ENCODE data around the gene SLC26A11. TPM values are rescaled to one million over a fixed set of nuclear protein-coding genes. Genes with fewer than 3 reads are reported as not detected.

The SLC26A11 gene
- total and polyA plus RNA-seq, 4 donors, result 19.2 to 61.7 (median 34.1) TPM

GRCh38 chr17:80204626-80205468 is 15.4 kb upstream of the SLC26A11 start:
- Histone ChIP-seq H3K9me3 (ENCODE audit: control insufficient read depth, insufficient read depth, low read length) (no peaks in the 10 kb centered on the region), H3K36me3 (ENCODE audit: control insufficient read depth, insufficient read depth, low read length) (peaks cover 54% of the 10 kb centered on the region), H3K27me3 (ENCODE audit: control insufficient read depth, insufficient read depth, low read length) (no peaks in the 10 kb centered on the region), H3K27ac (ENCODE audit: low read depth, low read length) (no peak overlapping the region), H3K4me3 (ENCODE audit: low read depth, low read length) (no peak overlapping the region), H3K4me1 (ENCODE audit: control insufficient read depth, insufficient read depth, low read length) (no peaks in the 10 kb centered on the region)
- 77% methylated on average over 13 of the region's 19 CpGs for WGBS (ENCODE audit: insufficient coverage)
- no peak for DNase-seq (ENCODE audit: low read depth in 4 of 6, low spot score in 6 of 6)

DNA sequence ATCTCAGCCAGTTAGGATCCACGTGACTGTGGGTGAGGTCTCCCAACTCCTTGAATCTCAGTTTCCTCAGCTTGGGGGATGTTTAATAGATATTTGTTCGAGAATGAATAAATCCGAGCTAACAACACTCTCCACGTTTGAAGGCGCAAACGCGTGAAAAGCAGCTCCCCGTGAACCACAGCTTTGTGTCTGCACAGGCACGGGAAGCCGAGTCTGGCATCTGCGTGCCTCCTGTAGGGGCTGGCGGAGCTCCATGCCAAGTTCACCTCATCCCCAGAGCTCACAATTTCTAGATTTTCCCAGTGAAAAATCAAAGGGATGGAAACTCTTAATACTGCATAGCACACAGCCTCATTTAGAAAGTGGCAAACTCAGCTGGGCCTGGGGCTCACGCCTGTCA is 14.4 kb upstream of the SLC26A11 start:
- no peaks in the 10 kb centered on the region for H3K27me3 ChIP-seq (ENCODE audit: control insufficient read depth, insufficient read depth, low read length)
- DNase-seq (ENCODE audit: low read depth in 4 of 6, low spot score in 6 of 6), result peak in 1 of 6 donors; percentile 21
- 69% methylated on average over 10 of the region's 13 CpGs for WGBS (ENCODE audit: insufficient coverage)

GRCh38 chr17:80208050-80208449 is 12.2 kb upstream of the SLC26A11 start:
- Histone ChIP-seq H3K27me3 (ENCODE audit: control insufficient read depth, insufficient read depth, low read length) (no peaks in the 10 kb centered on the region), H3K4me3 (ENCODE audit: low read depth, low read length) (no peak overlapping the region), H3K4me1 (ENCODE audit: control insufficient read depth, insufficient read depth, low read length) (no peaks in the 10 kb centered on the region), H3K9me3 (ENCODE audit: control insufficient read depth, insufficient read depth, low read length) (no peaks in the 10 kb centered on the region), H3K27ac (ENCODE audit: low read depth, low read length) (no peak overlapping the region), H3K36me3 (ENCODE audit: control insufficient read depth, insufficient read depth, low read length) (peaks cover 83% of the 10 kb centered on the region)
- WGBS (ENCODE audit: insufficient coverage), result 95% methylated on average over 15 of the region's 16 CpGs
- DNase-seq (ENCODE audit: low read depth in 4 of 6, low spot score in 6 of 6), result no peak

More for the DNA sequence above, 14.4 kb upstream of the SLC26A11 start:
- Histone ChIP-seq H3K4me3 (ENCODE audit: low read depth, low read length) (no peak overlapping the region), H3K27ac (ENCODE audit: low read depth, low read length) (no peak overlapping the region), H3K9me3 (ENCODE audit: control insufficient read depth, insufficient read depth, low read length) (no peaks in the 10 kb centered on the region), H3K36me3 (ENCODE audit: control insufficient read depth, insufficient read depth, low read length) (peaks cover 64% of the 10 kb centered on the region), H3K4me1 (ENCODE audit: control insufficient read depth, insufficient read depth, low read length) (no peaks in the 10 kb centered on the region)

DNA sequence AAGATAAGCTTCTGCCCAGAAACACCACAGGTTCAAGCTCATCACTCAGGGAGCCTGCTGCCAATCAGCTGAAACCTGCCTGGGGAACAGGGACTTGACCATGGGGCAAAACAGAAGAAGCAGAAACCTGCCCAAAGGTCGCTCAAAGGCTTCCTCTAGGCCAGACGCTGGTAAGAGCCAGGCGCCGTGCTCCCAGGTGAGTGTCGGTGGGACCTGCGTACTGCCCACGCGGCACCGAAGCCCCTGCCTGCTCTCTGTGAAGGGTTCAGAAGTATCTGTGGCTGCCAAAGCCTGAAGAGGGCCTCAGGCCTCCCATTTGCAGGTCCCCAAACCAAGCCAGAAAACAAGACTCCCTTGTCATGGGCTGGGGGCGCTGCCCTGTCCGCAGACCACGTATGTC is 10.5 kb upstream of the SLC26A11 start:
- WGBS (ENCODE audit: insufficient coverage), result 97% methylated on average over 11 of the region's 12 CpGs
- Histone ChIP-seq H3K27me3 (ENCODE audit: control insufficient read depth, insufficient read depth, low read length) (no peaks in the 10 kb centered on the region), H3K4me3 (ENCODE audit: low read depth, low read length) (no peak overlapping the region), H3K9me3 (ENCODE audit: control insufficient read depth, insufficient read depth, low read length) (no peaks in the 10 kb centered on the region), H3K36me3 (ENCODE audit: control insufficient read depth, insufficient read depth, low read length) (peaks cover 88% of the 10 kb centered on the region), H3K4me1 (ENCODE audit: control insufficient read depth, insufficient read depth, low read length) (no peaks in the 10 kb centered on the region), H3K27ac (ENCODE audit: low read depth, low read length) (no peak overlapping the region)
- no peak for DNase-seq (ENCODE audit: low read depth in 4 of 6, low spot score in 6 of 6)

GRCh38 chr17:80210348-80211108 is 9.7 kb upstream of the SLC26A11 start:
- DNase-seq (ENCODE audit: low read depth in 4 of 6, low spot score in 6 of 6), result no peak
- 96% methylated on average over 47 of the region's 47 CpGs for WGBS (ENCODE audit: insufficient coverage)
- no peaks in the 10 kb centered on the region for H3K9me3 ChIP-seq (ENCODE audit: control insufficient read depth, insufficient read depth, low read length)
- no peaks in the 10 kb centered on the region for H3K4me1 ChIP-seq (ENCODE audit: control insufficient read depth, insufficient read depth, low read length)
- no peak overlapping the region for H3K27ac ChIP-seq (ENCODE audit: low read depth, low read length)
- H3K4me3 ChIP-seq (ENCODE audit: low read depth, low read length), result no peak overlapping the region
- H3K36me3 ChIP-seq (ENCODE audit: control insufficient read depth, insufficient read depth, low read length), result peaks cover 88% of the 10 kb centered on the region
- H3K27me3 ChIP-seq (ENCODE audit: control insufficient read depth, insufficient read depth, low read length), result no peaks in the 10 kb centered on the region

DNA sequence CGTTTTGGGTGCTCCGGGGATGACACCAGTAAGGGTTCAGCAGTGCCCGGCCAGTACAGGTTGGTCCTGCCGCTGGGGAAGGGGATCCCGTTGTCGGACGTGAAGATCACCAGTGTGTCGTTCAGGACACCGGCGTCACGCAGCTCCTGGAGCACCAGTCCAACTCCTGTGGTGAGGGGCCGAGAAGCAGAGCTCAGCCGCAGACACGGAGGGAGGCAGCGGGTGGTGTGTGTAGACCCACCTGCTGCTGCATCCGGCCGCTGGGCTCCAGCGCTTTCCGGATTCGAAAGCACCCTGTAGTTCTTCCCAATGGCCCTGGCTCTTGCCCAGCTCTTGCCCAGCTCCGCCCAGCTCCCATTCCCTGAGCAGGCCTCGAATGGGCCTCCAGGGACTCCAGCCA is 8.1 kb upstream of the SLC26A11 start:
- Histone ChIP-seq H3K36me3 (ENCODE audit: control insufficient read depth, insufficient read depth, low read length) (peaks cover 96% of the 10 kb centered on the region), H3K27me3 (ENCODE audit: control insufficient read depth, insufficient read depth, low read length) (no peaks in the 10 kb centered on the region), H3K9me3 (ENCODE audit: control insufficient read depth, insufficient read depth, low read length) (no peaks in the 10 kb centered on the region)

GRCh38 chr17:80212511-80212910 is 7.7 kb upstream of the SLC26A11 start:
- Histone ChIP-seq H3K27me3 (ENCODE audit: control insufficient read depth, insufficient read depth, low read length) (no peaks in the 10 kb centered on the region), H3K4me1 (ENCODE audit: control insufficient read depth, insufficient read depth, low read length) (no peaks in the 10 kb centered on the region), H3K27ac (ENCODE audit: low read depth, low read length) (no peak overlapping the region), H3K4me3 (ENCODE audit: low read depth, low read length) (no peak overlapping the region), H3K36me3 (ENCODE audit: control insufficient read depth, insufficient read depth, low read length) (peaks cover 98% of the 10 kb centered on the region), H3K9me3 (ENCODE audit: control insufficient read depth, insufficient read depth, low read length) (no peaks in the 10 kb centered on the region)
- 89% methylated on average over 10 of the region's 12 CpGs for WGBS (ENCODE audit: insufficient coverage)
- DNase-seq (ENCODE audit: low read depth in 4 of 6, low spot score in 6 of 6), result no peak

More for the DNA sequence above, 8.1 kb upstream of the SLC26A11 start:
- Histone ChIP-seq H3K27ac (ENCODE audit: low read depth, low read length) (no peak overlapping the region), H3K4me3 (ENCODE audit: low read depth, low read length) (no peak overlapping the region), H3K4me1 (ENCODE audit: control insufficient read depth, insufficient read depth, low read length) (no peaks in the 10 kb centered on the region)
- WGBS (ENCODE audit: insufficient coverage), result 91% methylated on average over 22 of the region's 22 CpGs
- DNase-seq (ENCODE audit: low read depth in 4 of 6, low spot score in 6 of 6), result no peak

DNA sequence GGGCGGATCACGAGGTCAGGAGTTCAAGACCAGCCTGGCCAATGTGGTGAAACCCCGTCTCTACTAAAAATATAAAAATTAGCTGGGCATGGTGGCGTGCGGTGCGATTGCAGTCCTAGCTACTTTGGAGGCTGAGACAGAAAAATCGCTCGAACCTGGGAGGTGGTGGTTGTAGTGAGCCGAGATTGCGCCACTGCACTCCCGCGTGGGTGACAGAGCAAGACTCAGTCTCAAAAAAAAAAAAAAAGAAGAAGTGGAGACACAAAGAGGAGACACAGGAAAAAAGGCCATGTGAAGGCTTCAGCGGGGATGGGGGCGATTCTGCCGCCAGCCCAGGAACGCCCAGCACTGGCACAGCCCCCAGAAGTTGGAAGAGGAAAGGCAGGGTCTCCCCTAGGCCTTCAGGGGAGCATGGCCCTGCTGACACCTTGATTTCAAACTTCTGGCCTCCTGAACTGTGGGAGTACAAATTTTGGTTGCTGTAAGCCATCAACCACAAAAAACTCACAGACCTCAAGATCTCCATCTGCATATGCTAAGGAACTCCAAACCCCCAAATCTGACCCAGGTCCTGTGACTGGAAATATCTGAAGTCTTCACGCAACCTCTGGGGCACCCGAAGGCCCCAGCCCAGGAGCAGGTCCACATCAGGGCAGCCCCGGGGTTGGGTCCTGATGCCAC is 7.1 kb upstream of the SLC26A11 start:
- H3K27me3 ChIP-seq (ENCODE audit: control insufficient read depth, insufficient read depth, low read length), result no peaks in the 10 kb centered on the region

GRCh38 chr17:80213643-80213975 is 6.6 kb upstream of the SLC26A11 start:
- Histone ChIP-seq H3K36me3 (ENCODE audit: control insufficient read depth, insufficient read depth, low read length) (peaks cover 93% of the 10 kb centered on the region), H3K27me3 (ENCODE audit: control insufficient read depth, insufficient read depth, low read length) (no peaks in the 10 kb centered on the region)

More for the DNA sequence above, 7.1 kb upstream of the SLC26A11 start:
- no peak for DNase-seq (ENCODE audit: low read depth in 4 of 6, low spot score in 6 of 6)
- 88% methylated on average over 14 of the region's 19 CpGs for WGBS (ENCODE audit: insufficient coverage)
- no peaks in the 10 kb centered on the region for H3K4me1 ChIP-seq (ENCODE audit: control insufficient read depth, insufficient read depth, low read length)
- peaks cover 98% of the 10 kb centered on the region for H3K36me3 ChIP-seq (ENCODE audit: control insufficient read depth, insufficient read depth, low read length)
- no peaks in the 10 kb centered on the region for H3K9me3 ChIP-seq (ENCODE audit: control insufficient read depth, insufficient read depth, low read length)
- peak overlapping the region; percentile 15 for H3K27ac ChIP-seq (ENCODE audit: low read depth, low read length)
- no peak overlapping the region for H3K4me3 ChIP-seq (ENCODE audit: low read depth, low read length)

More at GRCh38 chr17:80213643-80213975, 6.6 kb upstream of the SLC26A11 start:
- no peak for DNase-seq (ENCODE audit: low read depth in 4 of 6, low spot score in 6 of 6)
- Histone ChIP-seq H3K4me1 (ENCODE audit: control insufficient read depth, insufficient read depth, low read length) (no peaks in the 10 kb centered on the region), H3K4me3 (ENCODE audit: low read depth, low read length) (no peak overlapping the region), H3K27ac (ENCODE audit: low read depth, low read length) (peak overlapping the region; percentile 15), H3K9me3 (ENCODE audit: control insufficient read depth, insufficient read depth, low read length) (no peaks in the 10 kb centered on the region)
- WGBS (ENCODE audit: insufficient coverage), result 97% methylated on average over 17 of the region's 17 CpGs

All from spinal cord (tissue), 10 donors.